ENCODE results near the gene PTH1R.

Gene PTH1R

GRCh38 chr3:46849686-46850467 lies 27.6 kb upstream of the PTH1R start:
- DNase-seq (ENCODE audit: low read depth in 1 of 2, low spot score in 1 of 2): peak in 1 of 2 donors; percentile 1

GRCh38 chr3:46850468-46850779 lies 27.1 kb upstream of the PTH1R start:
- no peak for DNase-seq (ENCODE audit: low read depth in 1 of 2, low spot score in 1 of 2)

GRCh38 chr3:46851364-46852333 lies 25.9 kb upstream of the PTH1R start:
- DNase-seq (ENCODE audit: low read depth in 1 of 2, low spot score in 1 of 2): no peak

- DNase-seq (ENCODE audit: low read depth in 1 of 2, low spot score in 1 of 2): no peak
These were observed 25.2 kb upstream of the PTH1R start for GRCh38 chr3:46852334-46852720.

GRCh38 chr3:46852839-46853355 lies 24.6 kb upstream of the PTH1R start:
- no peak for DNase-seq (ENCODE audit: low read depth in 1 of 2, low spot score in 1 of 2)

- DNase-seq (ENCODE audit: low read depth in 1 of 2, low spot score in 1 of 2): no peak
These were observed 23.8 kb upstream of the PTH1R start for GRCh38 chr3:46853441-46854415.

GRCh38 chr3:46854555-46854991 lies 22.9 kb upstream of the PTH1R start:
- DNase-seq (ENCODE audit: low read depth in 1 of 2, low spot score in 1 of 2): no peak

- DNase-seq (ENCODE audit: low read depth in 1 of 2, low spot score in 1 of 2): no peak
These were observed 20.7 kb upstream of the PTH1R start for GRCh38 chr3:46856576-46857471.

- DNase-seq (ENCODE audit: low read depth in 1 of 2, low spot score in 1 of 2): no peak
These were observed 19.8 kb upstream of the PTH1R start for GRCh38 chr3:46857485-46858341.

- DNase-seq (ENCODE audit: low read depth in 1 of 2, low spot score in 1 of 2): no peak
These were observed 19.1 kb upstream of the PTH1R start for GRCh38 chr3:46858456-46858855.

GRCh38 chr3:46859001-46859710 lies 18.4 kb upstream of the PTH1R start:
- no peak for DNase-seq (ENCODE audit: low read depth in 1 of 2, low spot score in 1 of 2)

GRCh38 chr3:46860017-46860809 lies 17.3 kb upstream of the PTH1R start:
- DNase-seq (ENCODE audit: low read depth in 1 of 2, low spot score in 1 of 2): no peak

- DNase-seq (ENCODE audit: low read depth in 1 of 2, low spot score in 1 of 2): no peak
These were observed 16.5 kb upstream of the PTH1R start for GRCh38 chr3:46860810-46861604.

- DNase-seq (ENCODE audit: low read depth in 1 of 2, low spot score in 1 of 2): no peak
These were observed 15.7 kb upstream of the PTH1R start for GRCh38 chr3:46861605-46862368.

- no peak for DNase-seq (ENCODE audit: low read depth in 1 of 2, low spot score in 1 of 2)
These were observed 15.0 kb upstream of the PTH1R start for GRCh38 chr3:46862369-46863025.
